A549 (cell line): Measurements from ENCODE around the gene SORBS1. TPM values are rescaled to one million over a fixed set of nuclear protein-coding genes. Genes with fewer than 3 reads are reported as not detected.

Experiments used
- ATAC-seq, 2 experiments: fragments of 200-7000 bp in 1 of 2; fragments of >200 bp in 1 of 2; cut with Nextera tagmentation in 1 of 2; cut with Tn5 transposase in 1 of 2; 3 replicates each; pipeline versions ENCODE4 v1.8.0 to v1.9.1; 2018 to 2020; ENCODE audit warnings: mild to moderate bottlenecking in 1 of 2, moderate library complexity in 1 of 2
- CTCF ChIA-PET: fragments of 300-600 bp; sonication (Branson Sonifier 250); formaldehyde crosslinking; extraction: SDS; loops from one replicate; lab custom pipeline; 2021; ENCODE audit warnings: antibody characterized with exemption, inconsistent platforms; lab: Yijun Ruan, JAX
- POLR2A ChIA-PET: fragments of 350-600 bp; formaldehyde crosslinking; extraction: SDS; loops from one replicate; lab custom pipeline; 2021; ENCODE audit warnings: antibody characterized with exemption, inconsistent platforms; lab: Yijun Ruan, JAX
- DNase-seq, 2 experiments: peaks; one replicate each; pipeline versions ENCODE4 v3.0.0 to v3.0.0-alpha.2; 2011 to 2016; ENCODE audit warnings: low read depth in 1 of 2, low spot score in 1 of 2
- FAIRE-seq: peaks from 2 replicates; lab custom pipeline; 2011; peaks lifted over from hg19 to GRCh38; lab: Jason Lieb, UNC
- H3K27ac ChIP-seq, 2 experiments: fragments of >200 bp; sonication (Bioruptor Twin); formaldehyde crosslinking; 3 replicates each; pipeline ENCODE4 v1.5.1; 2016 to 2017
- H3K4me1 ChIP-seq: fragments of >200 bp; sonication (Bioruptor Twin); formaldehyde crosslinking; 3 replicates; pipeline ENCODE4 v1.6.1; 2016
- H3K4me2 ChIP-seq: fragments of >200 bp; sonication (Bioruptor Twin); formaldehyde crosslinking; 3 replicates; pipeline ENCODE4 v1.6.1; 2016
- H3K4me3 ChIP-seq: fragments of >200 bp; sonication (Bioruptor Twin); formaldehyde crosslinking; 3 replicates; pipeline ENCODE4 v1.5.1; 2016
- H3K9me3 ChIP-seq: fragments of >200 bp; sonication (Bioruptor Twin); formaldehyde crosslinking; 3 replicates; pipeline ENCODE4 v1.6.1; 2016
- BHLHE40 ChIP-seq: IDR thresholded peaks from 2 replicates; pipeline ENCODE4 v1.6.1; 2012; ENCODE audit warnings: low read depth, low read length, inconsistent platforms
- CBX8 ChIP-seq: fragments of 200-600 bp; sonication (generic); IDR thresholded peaks from 2 replicates; pipeline ENCODE4 v1.6.1; 2016
- CHD2 ChIP-seq: fragments of 150-350 bp; IDR thresholded peaks from 2 replicates; pipeline ENCODE4 v1.6.1; 2014; ENCODE audit warnings: low read length; ENCODE audit not compliant: partially characterized antibody
- EP300 ChIP-seq, 2 experiments: fragments of >200 bp; sonication (Bioruptor Twin); formaldehyde crosslinking; IDR thresholded peaks; 2 replicates in 1 of 2; 3 replicates in 1 of 2; pipeline ENCODE4 v1.6.1; 2016 to 2017
- FOSL2 ChIP-seq, 2 experiments: fragments of 450-650 bp in 1 of 2; fragments of >200 bp in 1 of 2; sonication (Bioruptor Twin) in 1 of 2; formaldehyde crosslinking; IDR thresholded peaks; 2 replicates each; pipeline versions ENCODE4 v1.5.0 to v1.6.1; 2016 to 2020; ENCODE audit warnings: mild to moderate bottlenecking in 1 of 2, moderate library complexity in 1 of 2
- HOXB13 ChIP-seq: fragments of 250-450 bp; sonication (Bioruptor Pico); IDR thresholded peaks from 2 replicates; pipeline ENCODE4 v1.5.0; 2020; ENCODE audit warnings: low read depth, mild to moderate bottlenecking, moderate library complexity
- JUN ChIP-seq, 2 experiments: fragments of >200 bp; sonication (Bioruptor Twin); formaldehyde crosslinking; IDR thresholded peaks; 2 replicates in 1 of 2; 3 replicates in 1 of 2; pipeline ENCODE4 v1.6.1; 2016 to 2017
- KDM1A ChIP-seq: fragments of 200-600 bp; sonication (generic); IDR thresholded peaks from 2 replicates; pipeline ENCODE4 v1.6.1; 2016; ENCODE audit warnings: low read depth, mild to moderate bottlenecking
- NFE2L2 ChIP-seq: fragments of 150-350 bp; conservative IDR thresholded peaks from 2 replicates; pipeline ENCODE4 v1.6.1; 2014; ENCODE audit warnings: low read length
- POLR2A ChIP-seq: IDR thresholded peaks from 2 replicates; pipeline ENCODE4 v1.6.1; 2012; ENCODE audit warnings: mild to moderate bottlenecking, low read length
- POLR2AphosphoS2 ChIP-seq: conservative IDR thresholded peaks from 2 replicates; pipeline ENCODE4 v1.6.1; 2012; ENCODE audit warnings: low read length, improper control_type of control experiment, inconsistent platforms
- RCOR1 ChIP-seq: fragments of 150-350 bp; IDR thresholded peaks from 2 replicates; pipeline ENCODE4 v1.6.1; 2014; ENCODE audit warnings: antibody characterized with exemption, low read length, low read depth
- RNF2 ChIP-seq: fragments of 200-600 bp; sonication (generic); IDR thresholded peaks from 2 replicates; pipeline ENCODE4 v1.6.1; 2016; ENCODE audit warnings: low read depth, mild to moderate bottlenecking, antibody characterized with exemption, moderate library complexity, borderline replicate concordance
- TFCP2L1 ChIP-seq: fragments of 250-450 bp; sonication (Bioruptor Pico); IDR thresholded peaks from 2 replicates; pipeline ENCODE4 v1.5.0; 2021; ENCODE audit warnings: mild to moderate bottlenecking
- ZC3H11A ChIP-seq: fragments of 450-650 bp; IDR thresholded peaks from 2 replicates; pipeline ENCODE4 v1.6.1; 2014; ENCODE audit warnings: antibody characterized with exemption, mild to moderate bottlenecking
- ZFP36 ChIP-seq: fragments of 450-650 bp; IDR thresholded peaks from 2 replicates; pipeline ENCODE4 v1.6.1; 2014; ENCODE audit warnings: borderline replicate concordance; ENCODE audit not compliant: partially characterized antibody
- ZSCAN20 ChIP-seq: fragments of 250-450 bp; sonication (Bioruptor Pico); IDR thresholded peaks from 2 replicates; pipeline ENCODE4 v1.8.0; 2022; ENCODE audit warnings: mild to moderate bottlenecking, moderate library complexity
- WGBS: methylation state at CpG from one replicate; pipeline ENCODE4 v1.1.6; 2017; ENCODE audit errors: missing lambda C conversion rate; 5-methylcytosine and 5-hydroxymethylcytosine counted together
- polyA plus RNA-seq, 4 experiments: library from polyadenylated mRNA; depleted of rRNA in 3 of 4; stranded (reverse); fragments of >200 nt; fragmentation: RNase III in 1 of 4; extraction: RNeasy Plus Mini Kit Qiagen cat#74134 plus additional on column Dnase treatment in 1 of 4; gene quantifications; 2 replicates in 3 of 4; 3 replicates in 1 of 4; pipeline ENCODE4 v1.2.3, GENCODE V29; 2011 to 2017
- TF ChIP-seq, protein P1 (sequence below): fragments of >200 bp; sonication (Bioruptor Twin); formaldehyde crosslinking; IDR thresholded peaks from 3 replicates; pipeline ENCODE4 v1.5.1; 2016
- TF ChIP-seq, protein P2 (sequence below): IDR thresholded peaks from 2 replicates; pipeline ENCODE4 v1.6.1; 2012; ENCODE audit warnings: low read depth, borderline replicate concordance
- TF ChIP-seq, protein P3 (sequence below): fragments of >200 bp; sonication (Bioruptor Twin); formaldehyde crosslinking; IDR thresholded peaks from 3 replicates; pipeline ENCODE4 v1.6.1; 2016
- TF ChIP-seq, protein P4 (sequence below): IDR thresholded peaks from 2 replicates; pipeline ENCODE4 v1.6.1; 2012
- TF ChIP-seq, protein P5 (sequence below): fragments of 200-600 bp; sonication (generic); IDR thresholded peaks from 2 replicates; pipeline ENCODE4 v1.6.1; 2016; ENCODE audit warnings: antibody characterized with exemption, mild to moderate bottlenecking, moderate library complexity

Gene SORBS1
- polyA plus RNA-seq, 2 of the 4 experiments (the other 2 are of a cell fraction) = 0.39 to 0.80 TPM

DNA sequence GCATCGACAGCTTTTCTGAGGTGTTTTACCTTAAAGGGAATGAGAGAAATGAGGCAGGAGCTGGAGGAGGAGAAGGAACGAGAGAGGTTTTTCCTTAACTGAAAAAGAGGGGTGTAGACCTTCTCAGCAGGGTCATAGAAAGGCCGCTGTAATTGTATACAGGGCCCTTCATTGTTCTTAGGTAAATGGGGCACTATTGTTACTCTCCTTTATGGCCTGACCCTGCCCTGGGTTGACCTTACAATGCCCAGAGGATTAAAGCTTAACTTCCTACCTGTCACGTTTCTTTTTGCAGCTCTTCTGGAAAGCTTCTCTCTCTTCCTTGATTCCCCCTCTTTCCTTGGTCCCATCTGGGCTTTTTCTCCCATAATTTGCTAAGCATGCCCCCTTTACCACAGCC lies 256.7 kb downstream of the SORBS1 start:
- CTCF ChIA-PET = interaction anchor here (1.2 to 1.9 kb wide), 3 partner anchors 58 to 61 kb away, joined by 4 to 7 read pairs (median 5); no protein-coding TSS in a partner anchor
- ATAC-seq (no peak), FAIRE-seq (no peak), DNase-seq (no peak)
- Histone ChIP-seq H3K9me3 (no peaks in the 10 kb centered on the region), H3K4me1 (peaks cover 52% of the 10 kb centered on the region), H3K27ac (peak overlapping the region in 1 of 2 experiments; percentile 31; a peak in 2 of 6 replicates), H3K4me2 (peak overlapping the region; percentile 3; the same call in 2 of the 3 replicates), H3K4me3 (no peak overlapping the region)
- WGBS = 91% methylated on average over 4 of the region's 4 CpGs
- no peak for TF ChIP-seq CBX8
- no peak for TF ChIP-seq POLR2A
- TF ChIP-seq ZSCAN20 (CRISPR knock-in tag) = no peak
- TF ChIP-seq, protein P1, sequence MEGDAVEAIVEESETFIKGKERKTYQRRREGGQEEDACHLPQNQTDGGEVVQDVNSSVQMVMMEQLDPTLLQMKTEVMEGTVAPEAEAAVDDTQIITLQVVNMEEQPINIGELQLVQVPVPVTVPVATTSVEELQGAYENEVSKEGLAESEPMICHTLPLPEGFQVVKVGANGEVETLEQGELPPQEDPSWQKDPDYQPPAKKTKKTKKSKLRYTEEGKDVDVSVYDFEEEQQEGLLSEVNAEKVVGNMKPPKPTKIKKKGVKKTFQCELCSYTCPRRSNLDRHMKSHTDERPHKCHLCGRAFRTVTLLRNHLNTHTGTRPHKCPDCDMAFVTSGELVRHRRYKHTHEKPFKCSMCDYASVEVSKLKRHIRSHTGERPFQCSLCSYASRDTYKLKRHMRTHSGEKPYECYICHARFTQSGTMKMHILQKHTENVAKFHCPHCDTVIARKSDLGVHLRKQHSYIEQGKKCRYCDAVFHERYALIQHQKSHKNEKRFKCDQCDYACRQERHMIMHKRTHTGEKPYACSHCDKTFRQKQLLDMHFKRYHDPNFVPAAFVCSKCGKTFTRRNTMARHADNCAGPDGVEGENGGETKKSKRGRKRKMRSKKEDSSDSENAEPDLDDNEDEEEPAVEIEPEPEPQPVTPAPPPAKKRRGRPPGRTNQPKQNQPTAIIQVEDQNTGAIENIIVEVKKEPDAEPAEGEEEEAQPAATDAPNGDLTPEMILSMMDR = no peak
- TF ChIP-seq EP300 (IDR thresholded peaks at IDR 0.05) = no peak
- TF ChIP-seq, protein P2, sequence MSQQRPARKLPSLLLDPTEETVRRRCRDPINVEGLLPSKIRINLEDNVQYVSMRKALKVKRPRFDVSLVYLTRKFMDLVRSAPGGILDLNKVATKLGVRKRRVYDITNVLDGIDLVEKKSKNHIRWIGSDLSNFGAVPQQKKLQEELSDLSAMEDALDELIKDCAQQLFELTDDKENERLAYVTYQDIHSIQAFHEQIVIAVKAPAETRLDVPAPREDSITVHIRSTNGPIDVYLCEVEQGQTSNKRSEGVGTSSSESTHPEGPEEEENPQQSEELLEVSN = no peak
- no peak for TF ChIP-seq POLR2AphosphoS2
- TF ChIP-seq KDM1A = no peak
- no peak for TF ChIP-seq FOSL2 (IDR thresholded peaks at IDR 0.05)
- TF ChIP-seq FOSL2 (CRISPR knock-in tag; IDR thresholded peaks at IDR 0.05) = no peak
- TF ChIP-seq HOXB13 = no peak
- TF ChIP-seq JUN (IDR thresholded peaks at IDR 0.05) = no peak
- TF ChIP-seq, protein P3, sequence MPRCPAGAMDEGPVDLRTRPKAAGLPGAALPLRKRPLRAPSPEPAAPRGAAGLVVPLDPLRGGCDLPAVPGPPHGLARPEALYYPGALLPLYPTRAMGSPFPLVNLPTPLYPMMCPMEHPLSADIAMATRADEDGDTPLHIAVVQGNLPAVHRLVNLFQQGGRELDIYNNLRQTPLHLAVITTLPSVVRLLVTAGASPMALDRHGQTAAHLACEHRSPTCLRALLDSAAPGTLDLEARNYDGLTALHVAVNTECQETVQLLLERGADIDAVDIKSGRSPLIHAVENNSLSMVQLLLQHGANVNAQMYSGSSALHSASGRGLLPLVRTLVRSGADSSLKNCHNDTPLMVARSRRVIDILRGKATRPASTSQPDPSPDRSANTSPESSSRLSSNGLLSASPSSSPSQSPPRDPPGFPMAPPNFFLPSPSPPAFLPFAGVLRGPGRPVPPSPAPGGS = no peak
- no peak for TF ChIP-seq NFE2L2
- TF ChIP-seq RCOR1 = no peak
- TF ChIP-seq, protein P4, sequence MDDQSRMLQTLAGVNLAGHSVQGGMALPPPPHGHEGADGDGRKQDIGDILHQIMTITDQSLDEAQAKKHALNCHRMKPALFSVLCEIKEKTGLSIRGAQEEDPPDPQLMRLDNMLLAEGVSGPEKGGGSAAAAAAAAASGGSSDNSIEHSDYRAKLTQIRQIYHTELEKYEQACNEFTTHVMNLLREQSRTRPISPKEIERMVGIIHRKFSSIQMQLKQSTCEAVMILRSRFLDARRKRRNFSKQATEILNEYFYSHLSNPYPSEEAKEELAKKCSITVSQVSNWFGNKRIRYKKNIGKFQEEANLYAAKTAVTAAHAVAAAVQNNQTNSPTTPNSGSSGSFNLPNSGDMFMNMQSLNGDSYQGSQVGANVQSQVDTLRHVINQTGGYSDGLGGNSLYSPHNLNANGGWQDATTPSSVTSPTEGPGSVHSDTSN = no peak
- no peak for TF ChIP-seq CHD2
- POLR2A ChIA-PET = no interaction called here

DNA sequence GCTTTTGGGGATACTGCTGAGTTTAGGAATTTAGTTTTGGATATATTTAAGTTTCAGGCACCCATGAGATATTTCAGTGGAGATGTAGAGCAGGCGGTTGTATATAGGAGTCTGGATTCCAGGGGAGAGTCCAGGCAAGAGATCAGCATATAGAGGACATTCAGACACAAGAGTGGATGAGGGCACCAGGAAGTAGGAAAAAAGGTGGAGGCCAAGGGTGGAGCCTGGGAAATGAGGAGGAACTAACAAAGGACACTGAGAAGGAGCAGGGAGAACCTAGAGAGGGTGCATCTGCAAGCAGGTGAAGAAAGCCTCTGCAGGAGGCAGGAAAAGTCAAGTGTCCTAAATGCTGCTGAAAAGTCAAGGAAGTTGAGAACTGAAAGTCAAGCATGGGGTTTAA lies 257.2 kb downstream of the SORBS1 start:
- DNase-seq (no peak), ATAC-seq (no peak), FAIRE-seq (no peak)
- 93% methylated on average over 1 of the region's 1 CpG for WGBS
- Histone ChIP-seq H3K4me1 (peaks cover 47% of the 10 kb centered on the region), H3K9me3 (no peaks in the 10 kb centered on the region), H3K27ac (peak overlapping the region in 1 of 2 experiments; percentile 31; a peak in 3 of 6 replicates), H3K4me2 (peak overlapping the region; percentile 3; the same call in 1 of the 3 replicates), H3K4me3 (no peak overlapping the region)
- TF ChIP-seq ZC3H11A (no peak), TFCP2L1 (CRISPR knock-in tag) (no peak), RNF2 (no peak), JUN (IDR thresholded peaks at IDR 0.05) (no peak), BHLHE40 (no peak), ZFP36 (no peak)
- TF ChIP-seq, protein P5, sequence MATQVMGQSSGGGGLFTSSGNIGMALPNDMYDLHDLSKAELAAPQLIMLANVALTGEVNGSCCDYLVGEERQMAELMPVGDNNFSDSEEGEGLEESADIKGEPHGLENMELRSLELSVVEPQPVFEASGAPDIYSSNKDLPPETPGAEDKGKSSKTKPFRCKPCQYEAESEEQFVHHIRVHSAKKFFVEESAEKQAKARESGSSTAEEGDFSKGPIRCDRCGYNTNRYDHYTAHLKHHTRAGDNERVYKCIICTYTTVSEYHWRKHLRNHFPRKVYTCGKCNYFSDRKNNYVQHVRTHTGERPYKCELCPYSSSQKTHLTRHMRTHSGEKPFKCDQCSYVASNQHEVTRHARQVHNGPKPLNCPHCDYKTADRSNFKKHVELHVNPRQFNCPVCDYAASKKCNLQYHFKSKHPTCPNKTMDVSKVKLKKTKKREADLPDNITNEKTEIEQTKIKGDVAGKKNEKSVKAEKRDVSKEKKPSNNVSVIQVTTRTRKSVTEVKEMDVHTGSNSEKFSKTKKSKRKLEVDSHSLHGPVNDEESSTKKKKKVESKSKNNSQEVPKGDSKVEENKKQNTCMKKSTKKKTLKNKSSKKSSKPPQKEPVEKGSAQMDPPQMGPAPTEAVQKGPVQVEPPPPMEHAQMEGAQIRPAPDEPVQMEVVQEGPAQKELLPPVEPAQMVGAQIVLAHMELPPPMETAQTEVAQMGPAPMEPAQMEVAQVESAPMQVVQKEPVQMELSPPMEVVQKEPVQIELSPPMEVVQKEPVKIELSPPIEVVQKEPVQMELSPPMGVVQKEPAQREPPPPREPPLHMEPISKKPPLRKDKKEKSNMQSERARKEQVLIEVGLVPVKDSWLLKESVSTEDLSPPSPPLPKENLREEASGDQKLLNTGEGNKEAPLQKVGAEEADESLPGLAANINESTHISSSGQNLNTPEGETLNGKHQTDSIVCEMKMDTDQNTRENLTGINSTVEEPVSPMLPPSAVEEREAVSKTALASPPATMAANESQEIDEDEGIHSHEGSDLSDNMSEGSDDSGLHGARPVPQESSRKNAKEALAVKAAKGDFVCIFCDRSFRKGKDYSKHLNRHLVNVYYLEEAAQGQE = no peak
- CTCF ChIA-PET = interaction anchor here (0.6 to 1.9 kb wide), 4 partner anchors 36 to 61 kb away, joined by 3 to 7 read pairs (median 4); no protein-coding TSS in a partner anchor
- POLR2A ChIA-PET = no interaction called here
